ENCODE data around the gene ACVRL1. TPM values are rescaled to one million over a fixed set of nuclear protein-coding genes. Genes with fewer than 3 reads are reported as not detected.

Gene ACVRL1
- polyA plus RNA-seq, 3 donors = 12.9 to 61.5 (median 59.9) TPM

- no peak overlapping the region for H3K27ac ChIP-seq (ENCODE audit: low read depth, low read length)
- WGBS, 3 donors = 64 to 77% (median 65%) methylated on average over 6 of the region's 6 CpGs
Measured at GRCh38 chr12:51910168-51910567, 2.9 kb downstream of the ACVRL1 start.

GRCh38 chr12:51910691-51911090 is 3.4 kb downstream of the ACVRL1 start:
- H3K27ac ChIP-seq (ENCODE audit: low read depth, low read length) = no peak overlapping the region
- WGBS, 3 donors = 20 to 71% (median 43%) methylated on average over 3 of the region's 3 CpGs

- WGBS, 3 donors = 75 to 76% (median 76%) methylated on average over 6 of the region's 6 CpGs
- H3K27ac ChIP-seq (ENCODE audit: low read depth, low read length) = no peak overlapping the region
Measured at GRCh38 chr12:51911307-51911706, 4.0 kb downstream of the ACVRL1 start.

- no peak overlapping the region for H3K27ac ChIP-seq (ENCODE audit: low read depth, low read length)
Measured at GRCh38 chr12:51911788-51912711, 4.7 kb downstream of the ACVRL1 start.

GRCh38 chr12:51913071-51914033 is 6.0 kb downstream of the ACVRL1 start:
- WGBS, 3 donors = 71 to 81% (median 75%) methylated on average over 28 to 30 of the region's 30 CpGs
- no peak overlapping the region for H3K27ac ChIP-seq (ENCODE audit: low read depth, low read length)

More at GRCh38 chr12:51911788-51912711, 4.7 kb downstream of the ACVRL1 start:
- WGBS, 3 donors = 37 to 76% (median 39%) methylated on average over 8 of the region's 8 CpGs

- H3K27ac ChIP-seq (ENCODE audit: low read depth, low read length) = no peak overlapping the region
- 74 to 89% (median 79%) methylated on average over 17 of the region's 17 CpGs for WGBS, 3 donors
Measured at GRCh38 chr12:51914034-51914923, 7.0 kb downstream of the ACVRL1 start.

- no peak overlapping the region for H3K27ac ChIP-seq (ENCODE audit: low read depth, low read length)
- 80 to 86% (median 84%) methylated on average over 28 of the region's 28 CpGs for WGBS, 3 donors
Measured at GRCh38 chr12:51915003-51915625, 7.8 kb downstream of the ACVRL1 start.

GRCh38 chr12:51915951-51916350 is 8.6 kb downstream of the ACVRL1 start:
- H3K27ac ChIP-seq (ENCODE audit: low read depth, low read length) = no peak overlapping the region
- WGBS, 3 donors = 95 to 98% (median 95%) methylated on average over 11 of the region's 11 CpGs

GRCh38 chr12:51917041-51917590 is 9.8 kb downstream of the ACVRL1 start:
- H3K27ac ChIP-seq (ENCODE audit: low read depth, low read length) = no peak overlapping the region
- WGBS, 3 donors = 80 to 87% (median 86%) methylated on average over 10 of the region's 10 CpGs

GRCh38 chr12:51917746-51918453 is 10.6 kb downstream of the ACVRL1 start:
- no peak overlapping the region for H3K27ac ChIP-seq (ENCODE audit: low read depth, low read length)
- 38 to 56% (median 52%) methylated on average over 16 of the region's 16 CpGs for WGBS, 3 donors

- no peak overlapping the region for H3K27ac ChIP-seq (ENCODE audit: low read depth, low read length)
- WGBS, 3 donors = 75 to 90% (median 87%) methylated on average over 2 of the region's 2 CpGs
Measured at GRCh38 chr12:51920046-51920445, 12.7 kb downstream of the ACVRL1 start.

- no peak overlapping the region for H3K27ac ChIP-seq (ENCODE audit: low read depth, low read length)
- 62 to 80% (median 74%) methylated on average over 7 of the region's 7 CpGs for WGBS, 3 donors
Measured at GRCh38 chr12:51921017-51921725, 13.9 kb downstream of the ACVRL1 start.

- no peak overlapping the region for H3K27ac ChIP-seq (ENCODE audit: low read depth, low read length)
Measured at GRCh38 chr12:51922146-51922545, 14.8 kb downstream of the ACVRL1 start.

GRCh38 chr12:51922762-51923505 is 15.6 kb downstream of the ACVRL1 start:
- peak overlapping the region; percentile 38 for H3K27ac ChIP-seq (ENCODE audit: low read depth, low read length)
- 35 to 53% (median 38%) methylated on average over 16 of the region's 16 CpGs for WGBS, 3 donors

More at GRCh38 chr12:51922146-51922545, 14.8 kb downstream of the ACVRL1 start:
- WGBS, 3 donors = 85 to 92% (median 86%) methylated on average over 2 of the region's 2 CpGs

Measured in adipose tissue (tissue), 3 donors.